Endothelial cell (in vitro differentiated cells): ENCODE measurements around the gene GPR139. TPM values are rescaled to one million over a fixed set of nuclear protein-coding genes. Genes with fewer than 3 reads are reported as not detected.

Experiments used
- DNase-seq: peaks from one replicate; pipeline ENCODE4 v3.0.0; 2021; ENCODE audit warnings: low spot score
- H3K27ac Mint-ChIP-seq: one replicate; pipeline ENCODE4 v1.8.0; 2021; ENCODE audit warnings: mixed read lengths, inconsistent platforms; ENCODE audit not compliant: unreplicated experiment
- H3K27me3 Mint-ChIP-seq: one replicate; pipeline ENCODE4 v1.8.0; 2021; ENCODE audit warnings: mild to moderate bottlenecking, moderate library complexity, mixed read lengths, inconsistent platforms; ENCODE audit not compliant: unreplicated experiment
- H3K36me3 Mint-ChIP-seq: one replicate; pipeline ENCODE4 v1.8.0; 2021; ENCODE audit warnings: mild to moderate bottlenecking, low read depth, mixed read lengths, inconsistent platforms; ENCODE audit not compliant: unreplicated experiment
- H3K4me1 Mint-ChIP-seq: one replicate; pipeline ENCODE4 v1.8.0; 2021; ENCODE audit warnings: mild to moderate bottlenecking, mixed read lengths, inconsistent platforms; ENCODE audit not compliant: unreplicated experiment
- H3K4me3 Mint-ChIP-seq: one replicate; pipeline ENCODE4 v1.8.0; 2021; ENCODE audit warnings: mild to moderate bottlenecking, mixed read lengths, inconsistent platforms; ENCODE audit not compliant: unreplicated experiment
- H3K9me3 Mint-ChIP-seq: one replicate; pipeline ENCODE4 v1.8.0; 2021; ENCODE audit warnings: mixed read lengths, inconsistent platforms; ENCODE audit not compliant: unreplicated experiment
- total RNA-seq: library from RNA; stranded (reverse); fragmentation: NEBNext Ultra II Directional; extraction: Animal tissue kit (Norgen Biotek cat#: 25700); gene quantifications from one replicate; pipeline ENCODE4 v1.2.1, GENCODE V29; 2021; ENCODE audit not compliant: unreplicated experiment
- TF ChIP-seq, protein P1 (sequence below): fragments of 200-600 bp; sonication (generic); IDR thresholded peaks from one replicate; pipeline ENCODE4 v1.5.0; 2021; ENCODE audit warnings: antibody characterized with exemption; ENCODE audit not compliant: unreplicated experiment

The GPR139 gene
- total RNA-seq, 1 donor from 2014 or later = not detected

DNA sequence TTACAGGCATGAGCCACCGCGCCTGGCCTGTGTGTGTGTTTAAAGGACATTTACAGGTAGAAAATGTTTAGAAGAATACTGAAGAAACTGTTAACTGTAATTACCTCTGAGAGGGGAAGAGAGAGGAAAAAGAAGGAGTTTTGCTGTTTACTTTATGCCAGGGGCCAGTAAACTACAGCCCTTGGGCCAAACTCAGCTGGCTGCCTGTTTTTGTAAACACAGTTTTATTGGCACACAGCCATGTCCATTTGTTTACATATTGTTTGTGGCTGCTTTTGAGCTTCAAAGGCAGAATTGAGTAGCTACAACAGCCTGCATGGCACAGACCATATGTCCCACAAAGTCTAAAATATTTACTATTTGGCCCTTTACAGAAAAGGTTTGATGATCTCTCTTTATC is 76.4 kb downstream of the GPR139 start:
- no peak for DNase-seq
- no peaks in the 10 kb centered on the region for H3K4me1 Mint-ChIP-seq
- TF ChIP-seq, protein P1, sequence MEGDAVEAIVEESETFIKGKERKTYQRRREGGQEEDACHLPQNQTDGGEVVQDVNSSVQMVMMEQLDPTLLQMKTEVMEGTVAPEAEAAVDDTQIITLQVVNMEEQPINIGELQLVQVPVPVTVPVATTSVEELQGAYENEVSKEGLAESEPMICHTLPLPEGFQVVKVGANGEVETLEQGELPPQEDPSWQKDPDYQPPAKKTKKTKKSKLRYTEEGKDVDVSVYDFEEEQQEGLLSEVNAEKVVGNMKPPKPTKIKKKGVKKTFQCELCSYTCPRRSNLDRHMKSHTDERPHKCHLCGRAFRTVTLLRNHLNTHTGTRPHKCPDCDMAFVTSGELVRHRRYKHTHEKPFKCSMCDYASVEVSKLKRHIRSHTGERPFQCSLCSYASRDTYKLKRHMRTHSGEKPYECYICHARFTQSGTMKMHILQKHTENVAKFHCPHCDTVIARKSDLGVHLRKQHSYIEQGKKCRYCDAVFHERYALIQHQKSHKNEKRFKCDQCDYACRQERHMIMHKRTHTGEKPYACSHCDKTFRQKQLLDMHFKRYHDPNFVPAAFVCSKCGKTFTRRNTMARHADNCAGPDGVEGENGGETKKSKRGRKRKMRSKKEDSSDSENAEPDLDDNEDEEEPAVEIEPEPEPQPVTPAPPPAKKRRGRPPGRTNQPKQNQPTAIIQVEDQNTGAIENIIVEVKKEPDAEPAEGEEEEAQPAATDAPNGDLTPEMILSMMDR = no peak
- no peak overlapping the region for H3K4me3 Mint-ChIP-seq
- H3K9me3 Mint-ChIP-seq = no peaks in the 10 kb centered on the region
- no peak overlapping the region for H3K27ac Mint-ChIP-seq
- H3K36me3 Mint-ChIP-seq = no peaks in the 10 kb centered on the region
- no peaks in the 10 kb centered on the region for H3K27me3 Mint-ChIP-seq

DNA sequence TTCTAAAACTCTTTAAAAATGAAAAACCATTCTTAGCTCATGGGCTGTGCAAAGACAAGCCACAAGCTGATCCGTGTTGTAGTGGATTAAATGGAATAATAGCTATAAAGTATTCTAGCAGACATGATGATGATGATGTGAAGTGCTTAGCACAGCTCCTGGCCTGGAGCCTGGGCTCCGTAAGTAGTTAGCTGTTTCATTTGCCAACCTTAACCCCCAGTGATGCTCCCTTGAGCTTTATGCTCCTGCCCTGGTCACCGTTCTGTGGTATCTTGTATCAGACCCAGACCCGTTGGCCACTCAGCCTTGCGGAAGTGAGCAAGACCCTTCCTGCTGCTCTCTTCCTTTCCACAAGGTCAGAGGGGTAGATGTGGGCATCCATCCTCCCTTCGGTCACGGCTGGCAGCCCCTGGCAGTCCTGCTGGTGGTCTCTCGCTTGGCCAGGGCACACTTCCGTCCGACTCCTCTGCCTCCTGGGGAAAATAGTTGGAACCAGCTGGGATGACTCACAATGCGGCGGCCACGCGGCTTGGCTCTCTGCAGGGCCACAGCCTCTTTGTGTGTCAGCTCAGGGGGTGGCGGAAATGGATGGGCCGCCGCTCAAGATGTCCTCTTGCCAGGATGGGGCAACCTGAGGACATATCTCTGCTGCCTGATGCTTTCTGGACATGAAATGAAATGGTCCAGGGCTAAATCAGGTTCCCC is 79.1 kb downstream of the GPR139 start:
- peaks cover 1% of the 10 kb centered on the region for H3K27me3 Mint-ChIP-seq
- TF ChIP-seq, protein P1 = no peak
- H3K4me1 Mint-ChIP-seq = no peaks in the 10 kb centered on the region
- no peaks in the 10 kb centered on the region for H3K9me3 Mint-ChIP-seq
- H3K27ac Mint-ChIP-seq = no peak overlapping the region
- H3K4me3 Mint-ChIP-seq = no peak overlapping the region
- no peaks in the 10 kb centered on the region for H3K36me3 Mint-ChIP-seq
- DNase-seq = no peak

DNA sequence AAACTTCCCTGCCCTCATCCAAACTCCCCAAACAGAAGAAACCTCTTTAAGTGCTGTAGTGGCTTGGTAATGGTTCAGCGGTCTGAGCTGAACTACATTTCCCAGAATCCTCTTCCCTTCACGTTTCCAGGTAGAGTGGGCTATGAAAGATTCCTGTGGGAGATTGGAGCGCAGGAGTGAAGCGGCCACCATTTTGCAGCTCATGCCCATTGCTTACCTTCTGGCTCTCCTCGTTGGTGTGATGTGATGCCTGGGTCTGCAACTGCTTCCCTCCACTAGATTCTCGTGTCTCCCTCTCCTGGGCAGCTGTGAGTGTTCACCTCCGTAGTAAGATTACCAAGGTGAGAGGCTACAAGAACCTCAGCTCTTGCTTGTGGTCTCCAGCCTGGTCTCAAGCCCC is 82.1 kb downstream of the GPR139 start:
- H3K27me3 Mint-ChIP-seq = peaks cover 1% of the 10 kb centered on the region
- no peak overlapping the region for H3K4me3 Mint-ChIP-seq
- H3K27ac Mint-ChIP-seq = no peak overlapping the region
- TF ChIP-seq, protein P1 = no peak
- H3K36me3 Mint-ChIP-seq = no peaks in the 10 kb centered on the region
- no peaks in the 10 kb centered on the region for H3K4me1 Mint-ChIP-seq
- H3K9me3 Mint-ChIP-seq = no peaks in the 10 kb centered on the region
- DNase-seq = no peak

DNA sequence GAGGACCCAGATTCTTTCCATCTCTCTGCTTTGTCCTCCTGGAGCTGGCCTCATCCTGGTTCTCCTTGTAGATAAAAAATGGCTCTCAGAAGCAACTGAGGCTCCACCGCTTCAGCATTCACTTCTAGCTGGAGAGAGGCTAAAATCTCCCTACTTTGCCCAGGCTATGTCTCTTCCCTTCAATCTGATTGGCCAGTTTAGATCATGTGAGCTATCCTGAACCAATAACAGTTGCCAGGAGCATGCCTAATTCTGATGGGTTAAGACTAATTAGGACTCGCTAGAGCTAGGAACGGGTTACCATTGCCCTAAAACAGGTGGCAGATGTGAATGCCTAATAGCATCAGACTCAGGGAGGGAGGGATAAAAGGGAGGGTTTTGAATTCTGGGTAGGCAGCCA is 89.6 kb downstream of the GPR139 start:
- no peak for DNase-seq
- no peaks in the 10 kb centered on the region for H3K9me3 Mint-ChIP-seq
- H3K27me3 Mint-ChIP-seq = no peaks in the 10 kb centered on the region
- no peak overlapping the region for H3K4me3 Mint-ChIP-seq
- H3K27ac Mint-ChIP-seq = no peak overlapping the region
- no peaks in the 10 kb centered on the region for H3K36me3 Mint-ChIP-seq
- no peaks in the 10 kb centered on the region for H3K4me1 Mint-ChIP-seq
- TF ChIP-seq, protein P1 = no peak

Other genes with a start within 250 kb of the GPR139 start
- gene GPRC5B, start 189.0 kb downstream of the GPR139 start, total RNA-seq = 140 TPM